Gastrocnemius medialis (tissue), 4 donors: Measurements from ENCODE around the gene TUBB2B.

Experiments
- POLR2A ChIP-seq, 2 donors: fragments of 450-650 bp; IDR thresholded peaks; one replicate each; pipeline ENCODE4 v1.6.1; 2017; ENCODE audit warnings: antibody characterized with exemption in 2 of 2, mild to moderate bottlenecking in 2 of 2, moderate library complexity in 2 of 2
- TF ChIP-seq, protein P1 (sequence below), 5 experiments: fragments of 450-650 bp in 3 of 5; fragments of 200-600 bp in 2 of 5; sonication (generic) in 2 of 5; IDR thresholded peaks in 4 of 5; conservative IDR thresholded peaks in 1 of 5; 1 replicate in 4 of 5; 2 replicates in 1 of 5; pipeline ENCODE4 v1.5.1; 2016 to 2019; ENCODE audit warnings: antibody characterized with exemption in 5 of 5, mild to moderate bottlenecking in 3 of 5, moderate library complexity in 3 of 5

DNA sequence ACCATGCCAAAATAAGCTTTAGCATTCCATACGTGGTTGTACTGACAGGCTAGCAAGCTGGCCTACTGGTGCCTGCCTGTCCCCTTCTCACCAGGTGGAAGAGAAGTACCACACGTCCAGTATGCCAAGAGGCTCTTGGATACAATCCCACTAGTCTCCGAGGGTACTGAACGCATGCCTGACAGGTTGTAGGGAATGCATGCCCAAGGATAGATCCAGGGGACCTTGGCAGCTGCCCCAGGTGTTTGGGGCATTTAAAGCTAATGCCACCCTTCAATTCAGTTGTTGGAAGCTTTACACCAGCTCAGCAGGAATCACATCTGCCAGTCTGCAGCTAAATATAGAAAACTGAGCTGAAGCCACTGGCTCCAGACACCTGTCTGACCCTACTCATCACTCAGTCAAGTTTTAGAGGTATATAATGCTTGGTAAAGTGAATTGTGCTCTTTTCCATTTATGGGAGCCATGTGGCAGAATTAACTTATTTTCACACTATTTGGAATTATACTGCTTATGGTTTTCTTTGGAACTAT, 4.9 kb downstream of the TUBB2B start:
- TF ChIP-seq, protein P1, sequence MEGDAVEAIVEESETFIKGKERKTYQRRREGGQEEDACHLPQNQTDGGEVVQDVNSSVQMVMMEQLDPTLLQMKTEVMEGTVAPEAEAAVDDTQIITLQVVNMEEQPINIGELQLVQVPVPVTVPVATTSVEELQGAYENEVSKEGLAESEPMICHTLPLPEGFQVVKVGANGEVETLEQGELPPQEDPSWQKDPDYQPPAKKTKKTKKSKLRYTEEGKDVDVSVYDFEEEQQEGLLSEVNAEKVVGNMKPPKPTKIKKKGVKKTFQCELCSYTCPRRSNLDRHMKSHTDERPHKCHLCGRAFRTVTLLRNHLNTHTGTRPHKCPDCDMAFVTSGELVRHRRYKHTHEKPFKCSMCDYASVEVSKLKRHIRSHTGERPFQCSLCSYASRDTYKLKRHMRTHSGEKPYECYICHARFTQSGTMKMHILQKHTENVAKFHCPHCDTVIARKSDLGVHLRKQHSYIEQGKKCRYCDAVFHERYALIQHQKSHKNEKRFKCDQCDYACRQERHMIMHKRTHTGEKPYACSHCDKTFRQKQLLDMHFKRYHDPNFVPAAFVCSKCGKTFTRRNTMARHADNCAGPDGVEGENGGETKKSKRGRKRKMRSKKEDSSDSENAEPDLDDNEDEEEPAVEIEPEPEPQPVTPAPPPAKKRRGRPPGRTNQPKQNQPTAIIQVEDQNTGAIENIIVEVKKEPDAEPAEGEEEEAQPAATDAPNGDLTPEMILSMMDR (IDR thresholded peaks at IDR 0.05 in 4 of 5, conservative IDR thresholded peaks at IDR 0.05 in 1 of 5): no peak
- no peak for TF ChIP-seq POLR2A (IDR thresholded peaks at IDR 0.05)
